Muscle of back (tissue), 13 donors: ENCODE measurements around the gene ATG2B. TPM values are rescaled to one million over a fixed set of nuclear protein-coding genes. Genes with fewer than 3 reads are reported as not detected.

ENCODE experiments used
- DNase-seq, 3 donors: peaks; one replicate each; pipeline versions ENCODE4 v3.0.0 to v3.0.0-alpha.2; 2013
- long read RNA-seq, 9 donors: transcript quantifications; one replicate each; lab custom pipeline, GENCODE V29; 2026
- polyA plus RNA-seq, 10 donors: library from polyadenylated mRNA; unstranded; fragments of 120-200 nt; gene quantifications; one replicate each; pipeline ENCODE4 v1.2.1, GENCODE V29; 2013; ENCODE audit not compliant: insufficient read length in 10 of 10

Gene ATG2B, protein sequence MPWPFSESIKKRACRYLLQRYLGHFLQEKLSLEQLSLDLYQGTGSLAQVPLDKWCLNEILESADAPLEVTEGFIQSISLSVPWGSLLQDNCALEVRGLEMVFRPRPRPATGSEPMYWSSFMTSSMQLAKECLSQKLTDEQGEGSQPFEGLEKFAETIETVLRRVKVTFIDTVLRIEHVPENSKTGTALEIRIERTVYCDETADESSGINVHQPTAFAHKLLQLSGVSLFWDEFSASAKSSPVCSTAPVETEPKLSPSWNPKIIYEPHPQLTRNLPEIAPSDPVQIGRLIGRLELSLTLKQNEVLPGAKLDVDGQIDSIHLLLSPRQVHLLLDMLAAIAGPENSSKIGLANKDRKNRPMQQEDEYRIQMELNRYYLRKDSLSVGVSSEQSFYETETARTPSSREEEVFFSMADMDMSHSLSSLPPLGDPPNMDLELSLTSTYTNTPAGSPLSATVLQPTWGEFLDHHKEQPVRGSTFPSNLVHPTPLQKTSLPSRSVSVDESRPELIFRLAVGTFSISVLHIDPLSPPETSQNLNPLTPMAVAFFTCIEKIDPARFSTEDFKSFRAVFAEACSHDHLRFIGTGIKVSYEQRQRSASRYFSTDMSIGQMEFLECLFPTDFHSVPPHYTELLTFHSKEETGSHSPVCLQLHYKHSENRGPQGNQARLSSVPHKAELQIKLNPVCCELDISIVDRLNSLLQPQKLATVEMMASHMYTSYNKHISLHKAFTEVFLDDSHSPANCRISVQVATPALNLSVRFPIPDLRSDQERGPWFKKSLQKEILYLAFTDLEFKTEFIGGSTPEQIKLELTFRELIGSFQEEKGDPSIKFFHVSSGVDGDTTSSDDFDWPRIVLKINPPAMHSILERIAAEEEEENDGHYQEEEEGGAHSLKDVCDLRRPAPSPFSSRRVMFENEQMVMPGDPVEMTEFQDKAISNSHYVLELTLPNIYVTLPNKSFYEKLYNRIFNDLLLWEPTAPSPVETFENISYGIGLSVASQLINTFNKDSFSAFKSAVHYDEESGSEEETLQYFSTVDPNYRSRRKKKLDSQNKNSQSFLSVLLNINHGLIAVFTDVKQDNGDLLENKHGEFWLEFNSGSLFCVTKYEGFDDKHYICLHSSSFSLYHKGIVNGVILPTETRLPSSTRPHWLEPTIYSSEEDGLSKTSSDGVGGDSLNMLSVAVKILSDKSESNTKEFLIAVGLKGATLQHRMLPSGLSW (N-terminal part only)
- 10 to 100 TPM; 12.9 to 23.6 (median 17.1) TPM for polyA plus RNA-seq
- long read RNA-seq, donor 1, result 0 reads
- long read RNA-seq, donor 2, result 0 reads
- long read RNA-seq, donor 3, result 0 reads
- long read RNA-seq, donor 4, partial matches to known transcripts, result 16 of 16 reads
- long read RNA-seq, donor 4, other reads (novel, unspliced or antisense), result 0 of 16 reads
- long read RNA-seq, donor 5, result 0 reads
- long read RNA-seq, donor 6, result 0 reads
- long read RNA-seq, donor 7, result 0 reads
- long read RNA-seq, donor 8, result 0 reads
- long read RNA-seq, donor 9, result 0 reads

DNA sequence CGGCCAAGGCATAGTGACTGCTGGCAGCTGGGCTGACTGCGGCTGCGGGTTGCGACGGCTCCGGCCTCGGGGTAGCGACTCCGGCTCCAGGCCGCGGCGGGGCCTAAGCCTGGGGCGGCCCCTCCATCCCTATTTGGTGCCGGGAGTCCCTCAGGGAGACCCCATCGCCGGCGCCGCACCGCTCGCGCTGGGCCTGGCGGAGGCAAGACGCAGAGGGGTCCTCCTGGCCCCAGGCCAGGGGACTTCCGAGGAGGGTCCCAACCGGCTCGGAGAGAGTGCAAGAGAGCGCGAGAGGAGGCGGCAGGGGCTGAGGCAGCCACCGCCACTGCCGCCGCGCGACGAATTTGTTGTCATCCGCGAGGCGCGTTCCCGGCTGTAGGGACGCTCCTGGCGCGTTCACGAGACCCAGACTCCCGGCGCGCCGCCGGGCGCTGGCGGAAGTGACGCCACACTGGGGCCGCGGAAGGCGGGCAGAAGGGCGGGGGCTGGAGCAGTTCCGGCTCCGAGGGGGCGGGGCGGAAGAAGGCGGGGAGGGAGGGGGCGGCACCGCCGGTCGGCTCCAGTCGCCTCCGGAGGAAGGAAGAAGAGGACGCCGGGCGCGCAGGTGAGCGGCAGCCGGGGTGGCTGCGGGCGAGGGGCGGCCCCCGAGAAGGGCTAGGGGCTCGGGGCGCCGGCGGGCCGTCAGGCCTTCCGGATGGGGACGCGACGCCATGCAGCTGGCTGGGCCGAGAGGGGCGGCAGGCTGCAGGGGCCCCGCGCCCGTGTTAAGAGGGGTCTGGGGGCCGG is at the start of gene ATG2B, which contains the start of gene GSKIP:
Gene ATG2B (minus strand): TSS at position 377 of the 786 bp plus-strand sequence. CDS start 365 bp downstream, at position 12.
Gene GSKIP (plus strand): TSS at position 562 of the 786 bp plus-strand sequence. CDS start 18,722 bp downstream, outside the sequence.
- peak; percentile 92 to 97 (median 97) for DNase-seq

DNA sequence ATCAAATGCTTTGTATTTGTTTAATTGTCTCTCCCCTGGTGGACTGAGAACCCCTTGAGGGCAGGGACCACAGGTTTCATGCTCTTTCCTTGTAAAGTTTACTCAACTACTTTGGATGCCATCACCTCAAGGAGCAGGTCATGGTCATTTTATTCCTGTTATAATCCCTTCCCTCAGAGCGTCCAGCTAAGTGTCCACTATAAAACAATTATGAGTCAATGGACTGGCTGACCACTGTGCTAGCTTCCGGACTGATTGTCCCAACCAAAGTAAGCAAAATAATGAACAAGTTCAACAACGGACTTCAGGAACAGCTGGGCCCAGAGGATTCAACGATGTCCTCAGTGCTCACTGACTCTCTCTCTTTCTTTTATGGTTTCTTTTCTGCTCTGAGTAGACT is 47.0 kb upstream of the ATG2B start:
- DNase-seq, result no peak

GRCh38 chr14:96409701-96410100 is 46.6 kb upstream of the ATG2B start:
- no peak for DNase-seq

GRCh38 chr14:96408608-96409007 is 45.5 kb upstream of the ATG2B start:
- DNase-seq, result no peak

DNA sequence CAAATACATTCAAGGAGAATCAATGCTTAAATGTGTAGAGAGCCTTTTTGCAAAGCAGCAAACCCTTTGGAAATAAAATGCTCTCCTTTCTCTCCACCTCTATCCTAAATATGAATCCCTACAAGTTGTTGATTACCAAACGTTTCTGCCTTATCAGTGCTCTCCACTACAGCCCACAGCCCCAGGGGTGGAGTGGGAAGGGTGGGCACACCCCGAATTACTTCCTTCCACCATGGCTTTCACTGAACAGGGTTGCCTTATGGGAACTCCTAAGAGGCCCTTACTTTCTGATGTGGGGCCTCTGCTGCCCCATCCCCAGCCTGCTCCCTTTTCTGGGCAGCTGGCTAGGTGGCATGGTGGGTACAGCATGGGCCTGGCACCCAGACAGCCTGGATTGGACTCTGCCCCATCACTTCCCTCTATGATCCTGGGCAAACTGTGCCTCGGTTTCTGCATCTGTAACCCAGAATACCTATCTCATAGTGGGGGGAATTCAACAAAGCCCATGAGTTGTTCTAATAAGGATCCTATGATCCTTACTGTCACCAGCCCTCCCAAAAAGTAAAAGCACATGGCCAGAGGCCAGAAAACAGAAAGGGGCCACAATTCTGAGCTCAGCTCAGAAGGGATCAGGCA is 44.9 kb upstream of the ATG2B start:
- no peak for DNase-seq

DNA sequence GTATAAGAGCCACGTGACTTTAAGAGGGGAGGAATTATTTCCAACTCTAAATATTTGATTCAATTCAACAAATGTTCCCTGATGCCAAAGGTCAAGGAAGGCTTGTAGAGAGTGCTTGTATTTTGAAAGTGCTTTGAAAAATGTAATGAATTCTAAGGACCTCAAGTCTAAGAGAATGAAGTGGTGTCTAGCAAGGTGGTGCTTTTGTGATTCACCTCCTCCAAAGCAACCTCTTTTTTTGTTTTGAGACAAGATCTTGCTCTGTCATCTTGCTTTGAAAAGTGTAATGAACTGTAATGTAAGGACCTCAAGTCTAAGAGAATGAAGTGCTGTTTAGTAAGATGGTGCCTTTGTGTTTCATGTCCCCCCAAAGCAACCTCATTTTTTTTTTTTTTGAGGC is 42.5 kb upstream of the ATG2B start:
- no peak for DNase-seq

DNA sequence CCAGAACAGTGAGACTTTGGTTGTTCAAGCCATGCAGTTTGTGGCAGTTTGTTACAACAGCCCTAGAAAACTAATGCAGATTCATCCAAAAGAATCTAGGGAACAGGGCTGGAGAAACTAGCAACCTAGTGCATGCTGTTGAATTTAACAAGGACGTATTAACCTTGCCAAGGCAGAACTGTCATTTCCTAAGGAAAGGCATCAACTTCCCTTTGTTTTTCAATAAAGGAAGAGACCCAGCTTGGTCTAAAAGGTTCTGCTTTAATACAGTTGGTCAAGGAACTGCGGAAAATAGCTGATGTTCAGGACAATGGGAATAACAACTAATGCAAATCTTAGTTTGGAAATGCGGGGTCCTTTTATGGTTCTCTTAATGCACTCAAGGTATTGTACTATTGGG is 40.3 kb upstream of the ATG2B start:
- no peak for DNase-seq

DNA sequence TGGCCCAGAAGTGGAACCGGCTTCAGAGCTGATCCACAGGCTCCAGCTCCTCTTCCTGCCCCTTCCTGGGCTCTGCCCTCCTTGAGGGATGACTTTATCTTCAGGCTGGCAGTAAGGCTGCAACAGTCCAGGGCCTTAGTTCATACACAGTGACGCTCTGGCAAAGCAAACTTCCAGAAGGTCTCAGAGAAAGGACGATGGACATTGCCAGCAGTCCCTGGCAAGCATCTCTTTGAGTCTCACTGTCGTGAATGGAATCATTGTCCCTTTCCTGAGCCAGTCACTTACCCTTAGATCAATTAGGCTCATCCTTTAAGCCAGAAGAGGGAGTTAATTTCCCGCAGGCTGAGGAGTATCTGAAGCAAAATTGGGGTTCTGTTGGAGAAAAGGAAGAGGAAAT is 37.4 kb upstream of the ATG2B start:
- no peak for DNase-seq

- DNase-seq, result no peak
Measured at GRCh38 chr14:96399405-96399804, 36.3 kb upstream of the ATG2B start.

- DNase-seq, result no peak
Measured at GRCh38 chr14:96398921-96399320, 35.8 kb upstream of the ATG2B start.

GRCh38 chr14:96398432-96398831 is 35.3 kb upstream of the ATG2B start:
- no peak for DNase-seq

DNA sequence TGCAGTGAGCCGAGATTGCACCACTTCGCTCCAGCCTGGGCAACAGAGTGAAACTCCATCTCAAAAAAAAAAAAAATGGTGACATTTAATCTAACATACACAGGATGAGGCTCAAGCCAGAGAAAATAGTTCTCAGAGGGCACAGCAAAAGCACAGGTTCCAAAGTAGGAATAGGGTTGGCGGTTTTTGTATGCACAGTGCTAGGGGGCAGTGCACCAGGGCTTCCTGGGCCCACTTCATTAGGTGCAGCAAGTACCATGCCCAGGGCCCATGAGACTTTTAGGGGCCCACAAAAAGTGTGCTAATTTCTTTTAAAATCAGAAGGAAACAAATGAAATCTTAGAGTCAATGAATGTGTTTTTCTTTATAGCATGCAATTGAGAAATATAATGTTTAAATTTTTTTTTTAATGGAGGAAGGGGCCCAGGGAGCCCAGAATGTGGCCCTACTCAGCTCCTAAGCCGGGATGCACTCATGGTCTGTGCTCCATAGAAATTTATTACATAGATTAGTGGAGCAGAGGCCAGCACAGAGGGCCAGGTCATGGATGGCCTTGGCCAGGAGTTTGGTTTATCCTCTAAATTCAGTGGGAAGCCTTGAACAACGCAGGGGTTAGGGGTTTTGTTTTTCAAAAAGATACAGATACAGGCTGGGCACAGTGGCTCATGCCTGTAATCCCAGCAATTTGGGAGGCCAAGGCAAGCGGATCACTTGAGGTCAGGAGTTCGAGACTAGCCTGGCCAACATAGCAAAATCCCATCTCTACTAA is 31.1 kb upstream of the ATG2B start:
- DNase-seq, result no peak

DNA sequence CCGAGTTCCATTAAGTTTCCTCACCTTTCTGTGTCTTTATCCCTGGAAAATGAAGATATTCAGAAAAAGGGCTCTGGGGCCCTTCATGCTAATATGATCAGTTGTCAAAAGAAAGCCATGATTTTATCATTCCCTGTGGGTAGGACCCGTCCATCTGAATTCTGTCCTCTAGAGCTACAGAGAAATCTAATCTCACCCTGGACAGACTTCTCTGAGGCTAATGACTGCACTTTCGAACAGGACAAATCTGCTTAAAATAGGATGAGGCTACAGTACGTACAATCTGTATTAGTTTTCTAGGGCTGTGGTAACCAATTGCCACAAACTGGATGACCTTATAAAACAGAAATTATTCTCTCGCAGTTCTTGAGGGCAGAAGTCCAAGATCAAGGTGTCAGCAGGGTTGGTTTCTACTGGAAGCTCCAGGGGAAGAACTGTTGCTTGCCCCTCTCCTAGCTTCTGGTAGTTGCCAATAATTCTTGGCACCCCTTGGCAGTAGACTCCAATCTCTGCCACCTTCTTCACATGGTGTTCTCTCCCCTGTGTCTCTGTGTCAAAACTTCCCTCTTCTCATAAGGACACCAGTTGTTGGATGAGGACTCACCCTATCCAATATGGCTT is 30.0 kb upstream of the ATG2B start:
- DNase-seq, result no peak

GRCh38 chr14:96391293-96392118 is 28.4 kb upstream of the ATG2B start:
- peak; percentile 85 to 92 (median 90) for DNase-seq

- DNase-seq, result no peak
Measured at GRCh38 chr14:96390965-96391292, 27.8 kb upstream of the ATG2B start.

DNA sequence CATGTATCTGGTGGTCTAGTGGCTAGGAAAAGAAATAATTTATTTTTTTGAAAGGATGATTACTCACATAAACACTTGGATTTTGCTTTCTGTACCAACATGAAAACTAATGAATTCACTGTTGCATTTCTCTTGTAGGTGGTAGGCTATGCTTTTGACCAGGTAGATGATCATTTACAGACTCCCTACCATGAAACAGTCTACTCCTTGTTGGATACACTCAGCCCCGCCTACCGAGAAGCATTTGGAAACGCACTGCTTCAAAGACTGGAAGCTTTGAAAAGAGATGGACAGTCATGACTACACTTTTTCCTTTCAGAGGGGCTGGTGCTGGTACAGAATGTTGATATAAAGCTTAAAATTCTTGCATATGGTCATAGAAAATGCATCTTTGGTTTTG is 22.2 kb upstream of the ATG2B start:
- no peak for DNase-seq

GRCh38 chr14:96384740-96385139 is 21.6 kb upstream of the ATG2B start:
- DNase-seq, result no peak

DNA sequence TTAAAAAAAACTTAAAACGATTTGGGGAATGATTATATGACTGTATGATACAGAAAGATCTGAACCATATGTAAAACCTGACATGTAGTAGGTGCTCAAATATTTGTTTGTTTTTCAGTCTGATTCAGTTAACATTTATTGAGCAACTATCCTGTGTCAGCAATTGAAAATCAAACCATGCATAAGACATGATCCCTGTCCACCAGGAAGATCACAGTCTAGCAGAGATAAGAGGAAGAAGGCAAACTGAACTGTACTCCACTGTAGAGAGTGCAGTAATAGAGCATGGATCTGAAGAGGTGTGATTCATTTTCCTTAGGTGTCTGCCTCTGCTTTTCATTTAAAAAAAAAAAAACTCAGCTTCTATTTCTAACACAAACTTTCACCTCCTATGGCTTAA is 20.9 kb upstream of the ATG2B start:
- no peak for DNase-seq
